Kidney glomerular epithelial cell (primary cell): ENCODE results near the gene KCNE4.
"Not testable (repeated sequence)": the region's sequence is repeated elsewhere in the genome, so short reads cannot be mapped to it uniquely, and the experiment has no call there.

Experiments
- DNase-seq: peaks from one replicate; lab custom pipeline; 2025; lab: John Stamatoyannopoulos, UW

KCNE4 gene

DNA sequence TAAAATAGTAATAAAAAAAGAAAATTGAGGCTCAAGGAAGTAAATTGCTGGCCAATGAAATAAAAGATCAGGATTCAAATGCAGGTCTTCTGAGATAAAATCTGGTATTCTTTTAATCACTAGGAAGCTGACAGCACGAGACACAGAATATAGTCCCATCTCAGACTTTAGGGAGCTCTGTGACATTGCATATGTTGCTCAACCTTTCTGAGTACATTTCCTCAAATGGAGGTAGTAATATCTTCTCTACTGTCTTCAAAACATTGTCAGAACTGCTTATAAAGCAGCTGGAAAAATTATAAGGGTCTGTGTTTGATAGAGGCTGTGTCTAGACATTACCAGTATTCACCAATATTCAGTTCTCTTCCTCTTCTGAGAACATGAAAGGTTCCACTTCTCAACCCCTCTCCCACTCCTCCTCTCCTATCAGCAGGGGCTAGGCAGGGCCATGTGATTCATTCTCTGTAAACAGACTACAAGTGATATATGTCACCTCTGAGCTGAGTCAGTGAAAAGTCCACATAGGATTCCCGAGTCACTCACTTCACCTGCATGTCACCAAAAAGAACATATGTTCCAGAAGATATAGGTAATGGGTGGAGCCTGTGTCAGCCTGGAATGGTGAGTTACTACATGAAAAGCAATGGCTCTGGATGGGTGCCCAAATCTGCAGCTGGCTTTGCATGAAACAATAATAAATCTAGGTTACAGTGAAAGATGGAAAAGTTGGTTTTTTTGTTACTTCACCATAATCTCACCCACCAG is 7.1 kb downstream of the KCNE4 start:
- DNase-seq, result no peak

DNA sequence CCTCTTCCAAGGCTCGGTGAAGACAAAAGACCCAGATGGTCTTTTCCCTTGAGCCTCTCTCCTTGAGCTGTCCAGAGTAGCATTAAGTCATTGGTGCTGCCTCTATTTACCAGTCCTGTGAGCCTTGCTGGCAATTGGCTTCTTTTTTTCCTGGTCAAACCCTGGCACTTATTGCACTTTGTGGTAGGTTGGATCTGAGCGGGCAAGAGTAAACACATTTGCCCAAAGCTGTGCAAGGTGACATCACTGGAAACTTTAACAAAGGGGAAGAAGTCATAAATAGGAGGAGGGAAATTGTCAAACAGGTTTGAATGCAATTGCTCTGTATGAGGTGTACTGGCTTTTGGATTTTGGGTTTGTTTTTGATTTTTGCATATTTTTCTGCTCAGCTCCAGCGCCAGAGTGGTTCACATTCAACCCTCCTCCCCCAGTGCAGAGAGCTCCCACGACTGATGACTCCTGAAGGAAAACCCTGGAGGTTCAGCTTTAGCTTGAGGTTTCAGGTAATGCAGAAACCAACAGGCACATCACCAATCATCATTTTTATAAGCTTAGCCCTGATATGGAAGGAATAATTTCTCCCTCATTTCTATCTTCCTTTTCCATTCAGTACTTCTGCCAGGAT is 8.3 kb downstream of the KCNE4 start:
- DNase-seq, result no peak

DNA sequence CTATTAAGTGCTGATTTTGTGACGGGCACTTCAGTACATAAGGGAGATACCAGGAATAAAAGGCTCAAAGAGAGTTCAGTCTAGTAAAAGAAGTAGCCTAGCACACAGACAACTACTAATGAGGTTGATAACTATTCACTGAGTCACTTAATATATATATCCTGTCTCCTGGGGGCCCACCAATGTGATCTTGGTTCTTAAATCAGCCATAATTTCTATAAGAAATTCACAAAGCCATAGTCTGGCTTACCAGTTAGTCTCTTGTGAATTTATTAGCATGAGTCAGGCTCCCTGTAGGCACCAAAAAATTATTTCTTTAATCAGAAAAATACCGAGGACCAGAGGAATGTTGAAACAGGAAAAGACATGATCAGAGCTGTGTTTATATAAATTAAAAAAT is 10.4 kb downstream of the KCNE4 start:
- no peak for DNase-seq

DNA sequence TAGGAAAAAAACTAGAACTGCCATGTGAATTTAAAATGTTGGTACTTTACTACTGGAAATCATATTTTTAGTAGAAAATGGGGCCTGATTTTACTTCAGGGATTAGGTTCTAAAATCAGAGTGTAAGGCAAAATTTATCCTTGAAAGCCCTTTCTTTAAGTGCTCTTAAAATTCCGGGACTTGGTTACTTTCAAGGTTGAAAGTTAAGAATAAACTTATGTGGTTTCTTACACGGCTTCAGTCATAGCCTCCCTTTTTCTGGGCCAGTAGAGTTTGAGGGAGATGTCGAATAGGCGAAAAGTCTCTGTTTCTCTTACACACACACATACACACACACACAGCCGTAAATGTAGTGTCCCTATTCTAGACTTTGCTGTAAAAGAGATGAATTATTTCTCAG is 13.1 kb downstream of the KCNE4 start:
- no peak for DNase-seq

DNA sequence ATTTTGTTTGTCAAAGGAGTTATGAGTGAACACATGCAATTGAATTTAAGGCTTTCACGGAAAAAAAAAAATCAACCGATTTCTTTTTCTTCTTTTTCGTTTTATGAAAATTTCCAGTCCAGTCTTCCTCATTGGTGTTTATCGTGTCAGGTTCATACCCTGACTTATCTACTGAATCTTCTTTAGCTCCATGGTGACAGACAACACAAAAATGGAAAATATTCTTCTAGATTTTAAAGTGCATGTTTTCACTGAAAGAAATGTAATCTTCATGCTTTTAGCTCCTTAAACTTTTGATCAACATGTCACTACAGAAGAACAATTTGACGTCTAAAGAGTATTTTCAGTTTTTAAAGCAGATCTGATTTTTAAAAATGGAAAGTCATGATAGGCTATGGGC is 14.7 kb downstream of the KCNE4 start:
- DNase-seq, result no peak

DNA sequence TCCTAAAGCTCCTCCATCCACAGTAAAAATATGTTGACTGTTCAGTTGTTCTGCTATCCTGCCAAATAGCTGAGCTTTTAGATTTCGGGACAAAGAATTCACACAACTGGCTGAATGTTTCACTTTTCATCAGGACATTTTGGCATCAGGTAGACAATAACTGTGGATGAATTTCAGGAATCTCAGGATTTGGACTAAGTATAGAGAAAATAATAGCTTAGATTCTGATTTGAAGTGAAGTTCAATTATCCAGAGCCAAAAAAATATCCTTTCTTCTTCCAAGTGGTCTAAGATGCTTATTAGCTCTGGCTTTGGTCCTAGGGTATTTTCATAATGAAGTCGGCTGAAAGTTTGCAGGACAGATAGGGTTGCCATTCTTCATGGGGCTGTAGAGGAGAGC is 16.1 kb downstream of the KCNE4 start:
- no peak for DNase-seq

DNA sequence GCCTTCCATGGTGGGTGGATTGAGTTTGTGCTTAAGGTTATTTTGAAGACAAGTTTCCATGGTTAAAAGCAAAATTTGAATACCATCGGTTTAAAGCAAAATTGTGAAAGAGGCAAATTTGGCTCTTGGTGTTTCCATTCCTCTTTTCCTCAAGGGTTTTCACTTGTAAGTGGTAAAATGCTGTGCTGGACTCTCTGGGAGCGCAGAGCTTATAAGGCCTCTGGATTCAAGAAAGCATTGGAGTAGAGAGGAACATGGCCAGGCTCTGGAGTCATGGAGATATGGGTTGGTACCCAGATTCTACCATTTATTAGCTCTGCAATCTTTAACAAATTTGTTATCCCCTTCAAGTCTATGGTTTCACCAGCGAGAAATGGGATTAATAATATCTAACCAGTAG is 17.5 kb downstream of the KCNE4 start:
- no peak for DNase-seq

DNA sequence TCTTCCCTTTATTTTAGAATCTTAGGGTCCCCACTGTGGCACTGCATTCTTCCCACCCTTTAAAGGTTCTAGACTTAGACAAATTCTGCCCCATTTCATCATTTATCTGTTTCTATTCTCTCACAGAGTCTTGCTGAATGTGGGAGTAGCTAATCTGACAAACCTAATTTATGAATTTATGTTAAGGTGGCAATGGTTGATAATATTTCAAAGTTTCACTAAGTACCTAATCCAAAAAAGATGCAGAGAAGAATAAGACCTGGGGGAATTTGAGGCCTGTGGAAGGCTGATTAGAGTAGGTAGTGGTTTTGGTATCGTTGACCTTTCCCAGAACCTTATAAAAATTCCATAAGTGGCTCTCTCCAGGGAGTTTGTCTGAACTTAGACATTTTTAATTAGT is 18.0 kb downstream of the KCNE4 start:
- DNase-seq, result no peak

DNA sequence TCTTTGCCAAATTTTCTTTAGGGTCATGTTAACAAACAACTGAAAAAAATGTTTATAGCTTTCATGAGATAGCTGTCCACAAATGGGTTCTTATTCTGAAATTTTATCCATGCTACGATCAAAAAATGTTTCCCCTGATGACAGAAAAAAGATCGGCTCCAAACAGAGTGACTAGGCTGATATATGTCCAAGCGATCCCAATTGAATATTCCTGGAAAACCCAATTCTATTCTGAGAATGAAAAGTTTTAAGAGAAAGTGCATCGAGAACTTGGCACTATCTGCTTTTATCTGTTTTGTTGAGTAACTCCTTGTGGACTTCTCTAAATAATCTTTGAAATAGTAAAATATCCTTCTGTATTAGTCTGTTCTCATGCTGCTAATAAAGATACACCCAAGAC is 19.1 kb downstream of the KCNE4 start:
- DNase-seq, result no peak

DNA sequence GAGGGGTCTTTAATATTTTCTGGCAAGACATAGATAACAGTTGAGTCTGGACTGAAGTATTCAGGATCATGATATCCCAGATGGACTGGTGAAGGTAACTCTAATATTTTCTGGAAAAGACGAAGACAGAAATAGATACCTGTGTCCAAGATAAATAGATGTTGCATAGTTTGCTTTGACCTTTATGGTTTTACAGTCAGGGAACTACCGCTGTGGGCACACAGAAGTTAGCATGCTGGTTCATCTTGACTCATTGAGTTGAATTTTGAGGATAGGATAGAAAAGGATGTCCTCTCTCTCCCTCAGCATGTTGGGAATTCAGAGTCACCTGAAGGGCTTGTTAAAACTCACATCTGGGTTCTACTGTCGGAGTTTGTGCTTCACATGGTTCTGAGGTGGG is 20.8 kb downstream of the KCNE4 start:
- no peak for DNase-seq

DNA sequence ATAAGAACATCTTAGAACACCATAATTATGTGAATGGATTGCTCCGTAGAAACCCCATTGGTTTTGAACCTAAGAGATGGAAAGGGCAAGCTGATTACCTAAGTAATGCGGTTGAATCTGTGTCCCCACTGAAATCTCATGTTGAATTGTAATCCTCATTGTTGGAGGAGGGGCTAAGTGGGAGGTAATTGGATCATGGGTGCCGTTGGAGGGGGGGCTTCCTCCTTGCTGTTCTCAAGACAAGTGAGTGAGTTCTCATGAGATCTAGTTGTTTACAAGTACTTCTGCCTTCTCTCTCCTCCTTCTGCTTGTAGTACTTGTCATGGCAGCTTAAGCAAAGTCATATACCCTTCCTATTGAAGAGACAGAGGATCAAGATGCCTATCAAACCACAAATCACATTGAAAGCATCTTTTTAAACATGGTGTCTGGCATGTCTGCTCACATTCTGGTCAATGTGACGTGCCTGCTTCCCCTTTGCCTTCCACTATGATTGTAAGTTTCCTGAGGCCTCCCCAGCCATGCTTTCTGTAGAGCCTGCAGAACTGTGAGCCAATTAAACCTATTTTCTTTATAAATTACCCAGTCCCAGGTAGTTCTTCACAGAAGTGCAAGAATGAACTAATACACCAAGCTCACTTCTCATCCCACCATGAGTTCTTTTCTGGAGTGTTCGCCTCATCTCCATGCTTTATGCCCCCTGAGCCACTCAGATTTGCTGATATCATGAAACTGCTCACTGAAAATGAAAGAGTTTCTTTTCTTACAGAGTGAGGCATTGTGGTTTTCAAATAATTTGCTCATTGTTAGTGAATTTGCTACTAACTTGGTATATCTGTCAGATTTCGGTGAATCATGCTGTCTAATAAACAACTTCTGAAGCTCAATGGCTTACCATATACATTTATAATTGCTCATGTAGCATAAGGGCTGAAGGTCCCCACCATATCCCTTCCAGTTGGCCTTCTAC is 23.6 kb downstream of the KCNE4 start:
- no peak for DNase-seq

DNA sequence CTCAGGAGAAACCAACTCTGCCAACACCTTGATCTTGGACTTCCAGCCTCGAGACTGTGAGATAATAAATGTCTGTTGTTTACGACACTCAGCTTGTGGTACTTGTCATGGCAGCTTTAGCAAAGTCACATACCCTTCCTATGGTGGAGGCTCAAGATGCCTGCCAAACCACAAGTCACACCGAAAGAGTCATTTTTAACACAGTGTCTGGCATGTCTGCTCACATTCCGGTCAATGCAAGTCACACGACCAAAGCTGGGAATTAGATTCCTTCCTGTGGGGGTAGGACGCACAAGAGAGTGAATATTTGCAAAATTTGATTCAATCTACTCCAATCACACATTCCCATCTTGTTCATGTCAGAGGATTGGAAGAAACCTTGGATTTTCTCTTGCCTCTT is 24.6 kb downstream of the KCNE4 start:
- no peak for DNase-seq

DNA sequence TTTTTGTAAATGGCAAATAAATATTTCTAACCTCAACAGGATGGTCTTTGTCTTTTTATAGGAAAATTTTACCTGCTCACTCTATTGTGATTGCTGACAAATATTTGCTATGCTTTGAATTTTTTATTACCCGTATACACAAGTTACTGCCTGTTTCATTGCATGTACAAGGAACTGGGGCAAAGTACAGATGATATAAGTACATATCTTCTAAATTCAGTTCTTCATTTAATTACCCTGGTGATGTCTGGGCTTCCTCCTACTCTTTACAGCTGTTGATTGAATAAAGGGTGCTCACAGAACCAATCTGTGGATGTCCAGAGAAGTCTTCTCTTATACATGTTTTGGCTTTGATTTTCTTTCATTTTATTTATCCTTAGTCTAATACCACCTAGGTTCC is 26.5 kb downstream of the KCNE4 start:
- DNase-seq, result no peak

DNA sequence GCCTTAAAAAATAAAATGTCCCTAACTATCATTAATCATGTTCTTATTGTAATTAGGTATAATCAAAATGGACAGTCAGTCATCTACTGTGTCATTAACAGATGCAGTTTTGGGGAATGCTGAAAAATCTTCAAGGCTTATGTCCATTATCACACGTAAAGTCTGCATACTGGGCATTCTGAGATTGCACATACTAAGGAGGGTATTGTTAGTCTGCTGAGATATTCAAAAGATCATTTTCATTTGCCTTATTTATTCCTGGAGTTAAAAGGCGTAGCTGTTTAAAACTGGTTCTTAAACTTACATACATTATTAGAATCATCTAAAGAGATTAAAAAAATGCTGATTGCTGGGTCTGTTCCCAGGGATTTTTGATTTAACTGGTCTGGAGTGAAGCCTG is 27.4 kb downstream of the KCNE4 start:
- DNase-seq, result no peak

DNA sequence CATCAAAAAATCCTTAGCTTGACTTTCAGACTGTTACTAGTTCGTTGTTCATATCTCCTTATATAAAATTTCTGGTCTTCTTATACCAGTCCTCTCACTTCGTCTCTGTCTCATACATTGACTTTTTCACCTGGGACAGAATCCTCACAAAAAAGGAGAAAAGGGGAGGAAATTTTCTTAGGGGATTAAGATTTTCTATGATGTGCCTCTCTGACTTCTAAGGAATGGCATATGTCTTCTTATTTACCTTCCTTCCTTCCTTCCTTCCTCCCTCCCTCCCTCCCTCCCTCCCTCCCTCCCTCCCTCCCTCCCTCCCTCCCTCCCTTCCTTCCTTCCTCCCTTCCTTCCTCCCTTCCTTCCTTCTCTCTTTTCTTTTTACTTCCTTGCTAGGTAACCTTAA is 27.9 kb downstream of the KCNE4 start:
- no peak for DNase-seq

DNA sequence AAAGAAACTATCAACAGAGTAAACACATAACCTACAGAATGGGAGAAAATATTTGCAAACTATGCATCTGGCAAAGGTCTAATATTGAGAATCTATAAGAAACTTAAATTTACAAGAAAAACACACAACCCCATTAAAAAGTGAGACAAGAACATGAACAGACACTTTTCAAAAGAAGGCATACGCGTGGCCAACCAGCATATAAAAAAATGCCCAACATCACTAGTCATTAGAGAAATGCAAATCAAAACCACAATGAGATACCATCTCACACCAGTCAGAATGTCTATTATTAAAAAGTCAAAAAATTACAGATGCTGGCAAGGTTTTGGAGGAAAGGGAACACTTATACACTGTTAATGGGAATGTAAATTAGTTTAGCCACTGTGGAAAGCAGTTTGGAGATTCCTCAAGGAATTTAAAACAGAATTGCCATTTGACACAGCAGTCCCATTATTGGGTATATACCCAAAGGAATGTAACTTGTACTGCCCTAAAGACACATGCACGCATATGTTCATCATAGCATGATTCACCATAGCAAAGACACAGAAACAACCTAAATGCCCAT is 28.9 kb downstream of the KCNE4 start:
- DNase-seq, result not testable (repeated sequence)

DNA sequence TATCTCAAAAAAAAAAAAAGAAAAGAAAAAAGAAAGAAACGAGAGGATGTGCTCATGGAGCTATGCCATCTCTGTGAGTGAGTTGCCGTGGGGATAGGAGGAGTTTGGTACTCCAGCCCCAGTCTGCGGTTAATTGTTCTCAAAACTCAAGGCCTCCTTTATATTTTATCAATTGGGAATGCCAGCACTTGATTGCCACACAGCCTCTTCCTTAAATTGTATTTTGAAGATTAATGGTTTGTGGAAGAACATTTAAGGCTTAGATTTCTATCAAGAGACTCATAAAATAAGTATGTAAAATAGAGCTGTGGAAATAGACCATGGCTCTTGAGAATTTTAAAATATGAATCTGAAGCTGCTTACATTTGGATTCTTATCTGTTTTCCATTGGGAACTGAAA is 29.8 kb downstream of the KCNE4 start:
- no peak for DNase-seq

DNA sequence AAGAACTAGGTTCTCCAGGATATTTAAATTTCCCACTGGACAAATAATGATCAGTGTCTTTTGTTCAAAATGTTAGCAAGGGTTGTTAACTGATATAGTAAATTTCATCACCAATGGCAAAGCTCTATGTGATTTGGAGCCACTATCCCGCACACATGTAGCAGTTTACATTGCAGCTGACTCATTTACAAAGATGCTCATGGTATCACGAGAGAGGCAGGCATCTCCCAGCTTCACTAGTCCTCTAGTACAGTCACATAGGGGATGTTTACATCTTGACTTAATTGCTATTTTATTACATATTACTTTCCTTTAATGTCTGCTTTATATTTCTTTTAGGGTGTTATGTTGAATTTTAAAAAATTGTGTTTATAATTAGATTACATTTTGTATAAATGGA is 30.7 kb downstream of the KCNE4 start:
- no peak for DNase-seq

DNA sequence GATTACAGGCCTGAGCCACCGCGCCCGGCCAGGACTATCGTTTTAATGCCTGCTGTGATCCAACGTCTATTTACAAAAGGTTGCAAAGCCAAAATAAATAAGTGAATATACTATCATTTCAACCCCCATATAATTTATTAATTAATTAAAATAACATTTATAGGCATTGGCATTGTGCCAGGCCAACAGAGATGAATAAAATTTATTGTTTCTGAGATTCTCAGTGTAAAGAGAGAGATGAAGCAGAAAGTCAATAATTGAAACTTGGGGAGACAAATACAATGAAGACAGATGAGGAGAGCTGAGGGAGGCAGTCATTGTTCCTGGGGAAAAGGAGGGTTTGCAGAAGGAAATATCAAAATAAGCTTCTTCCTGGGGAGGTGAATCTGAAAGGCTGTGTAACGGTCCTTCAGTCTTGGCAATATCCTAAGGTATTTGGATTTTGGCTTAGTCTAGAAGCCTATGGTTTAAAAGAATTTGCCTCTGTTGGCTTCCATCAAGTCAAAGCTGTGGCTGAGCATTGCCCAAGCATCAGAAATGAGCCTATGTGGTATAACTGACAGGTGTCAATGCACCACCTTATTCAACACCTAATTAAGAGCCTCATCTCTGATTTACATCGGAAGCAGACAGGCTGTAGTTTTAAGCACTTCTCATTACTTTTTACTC is 31.5 kb downstream of the KCNE4 start:
- no peak for DNase-seq

DNA sequence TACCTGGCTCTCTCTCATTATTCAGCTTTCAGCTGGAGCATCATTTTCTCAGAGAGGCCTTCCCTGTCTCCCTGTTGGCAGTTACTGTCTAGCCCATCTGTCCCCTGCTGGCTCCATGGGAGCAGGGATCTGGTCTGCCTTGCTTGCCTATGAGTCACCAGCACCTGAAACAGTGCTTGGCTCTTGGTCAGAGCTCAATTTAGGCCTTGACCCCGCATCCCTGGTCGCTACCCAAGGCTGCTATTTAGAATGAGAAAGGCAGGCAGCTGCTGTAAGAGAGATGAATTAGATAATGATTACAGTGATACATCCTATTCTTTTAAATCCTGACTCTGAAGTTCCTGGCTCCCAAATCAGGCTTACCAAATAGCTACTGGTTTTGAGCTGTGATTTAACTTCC is 32.9 kb downstream of the KCNE4 start:
- DNase-seq, result no peak

DNA sequence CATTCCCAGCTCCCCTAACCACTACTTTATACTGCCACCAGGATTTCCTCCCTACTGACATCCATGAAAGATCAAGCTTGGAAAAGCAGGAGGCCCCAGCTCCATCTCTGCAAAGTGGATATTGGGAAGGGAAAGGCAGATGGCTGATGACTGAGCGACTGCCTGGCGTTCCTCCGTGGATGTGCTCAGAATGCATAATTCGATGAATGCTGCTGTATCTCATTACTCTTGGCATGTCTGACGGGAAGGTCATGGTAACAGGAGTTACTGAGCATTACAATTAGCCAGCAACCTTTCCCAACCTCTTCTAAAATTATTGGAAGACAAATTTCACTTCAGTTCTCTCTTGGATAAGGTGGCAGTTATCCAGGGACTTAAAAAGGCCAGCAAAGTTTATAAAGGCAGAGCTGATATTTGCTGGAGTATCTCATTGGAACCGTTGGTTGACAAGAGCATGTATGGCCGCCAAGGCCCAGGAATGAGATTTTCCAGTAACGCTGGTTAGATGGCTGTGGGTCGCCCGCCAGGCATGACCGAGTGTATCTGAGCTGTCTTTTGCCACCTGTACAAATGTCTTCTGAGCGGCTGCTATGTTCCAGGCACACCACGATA is 34.5 kb downstream of the KCNE4 start:
- DNase-seq, result no peak

DNA sequence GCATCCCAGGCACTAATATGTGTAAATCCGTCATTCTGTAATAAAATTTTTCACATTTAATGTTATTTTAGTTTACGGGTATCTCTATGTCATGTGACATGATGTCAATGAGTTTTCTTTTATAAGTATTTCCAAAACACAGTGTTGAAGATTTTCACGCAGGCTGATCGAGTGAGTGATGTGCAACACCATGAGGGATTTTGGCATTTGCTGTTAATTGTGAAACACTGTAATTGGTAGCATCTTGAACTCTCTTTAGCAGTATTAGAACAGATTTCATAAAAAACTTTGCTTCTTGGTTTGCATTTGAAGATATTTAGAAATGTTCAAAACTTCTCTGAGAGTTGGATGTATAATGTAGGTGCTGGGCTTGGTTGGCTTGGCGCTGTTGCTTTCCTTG is 35.5 kb downstream of the KCNE4 start:
- DNase-seq, result no peak
